ENCODE results near the gene RUSC1. TPM values are rescaled to one million over a fixed set of nuclear protein-coding genes. Genes with fewer than 3 reads are reported as not detected.
"Not testable (repeated sequence)": the region's sequence is repeated elsewhere in the genome, so short reads cannot be mapped to it uniquely, and the experiment has no call there.

Gene RUSC1
- total RNA-seq, 1 experiment from 2014 or later, result 93.8 TPM

- H3K4me3 ChIP-seq (ENCODE audit: insufficient read depth, low read depth, low read length), result peak overlapping the region; percentile 98
- peaks cover 14% of the 10 kb centered on the region for H3K27me3 ChIP-seq (ENCODE audit: control insufficient read depth, insufficient read depth, low read length)
- peak; percentile 95 for DNase-seq
These were observed 4.3 kb downstream of the RUSC1 start for GRCh38 chr1:155324717-155325602.

GRCh38 chr1:155325603-155325893 is 4.9 kb downstream of the RUSC1 start:
- no peak for DNase-seq
- peak overlapping the region; percentile 98 for H3K4me3 ChIP-seq (ENCODE audit: insufficient read depth, low read depth, low read length)
- H3K36me3 ChIP-seq (replicated peaks; ENCODE audit: control insufficient read depth, insufficient read depth, low read length), result peaks cover 9% of the 10 kb centered on the region
- H3K27me3 ChIP-seq (ENCODE audit: control insufficient read depth, insufficient read depth, low read length), result peaks cover 14% of the 10 kb centered on the region

More at GRCh38 chr1:155324717-155325602, 4.3 kb downstream of the RUSC1 start:
- H3K36me3 ChIP-seq (replicated peaks; ENCODE audit: control insufficient read depth, insufficient read depth, low read length), result peaks cover 6% of the 10 kb centered on the region

- DNase-seq, result no peak
- Histone ChIP-seq H3K4me3 (ENCODE audit: insufficient read depth, low read depth, low read length) (no peak overlapping the region), H3K36me3 (replicated peaks; ENCODE audit: control insufficient read depth, insufficient read depth, low read length) (peaks cover 9% of the 10 kb centered on the region), H3K27me3 (ENCODE audit: control insufficient read depth, insufficient read depth, low read length) (peaks cover 12% of the 10 kb centered on the region)
These were observed 5.4 kb downstream of the RUSC1 start for GRCh38 chr1:155326020-155326526.

- DNase-seq, result no peak
- Histone ChIP-seq H3K27me3 (ENCODE audit: control insufficient read depth, insufficient read depth, low read length) (peaks cover 9% of the 10 kb centered on the region), H3K4me3 (ENCODE audit: insufficient read depth, low read depth, low read length) (no peak overlapping the region), H3K36me3 (replicated peaks; ENCODE audit: control insufficient read depth, insufficient read depth, low read length) (peaks cover 9% of the 10 kb centered on the region)
These were observed 5.9 kb downstream of the RUSC1 start for GRCh38 chr1:155326631-155327037.

- H3K27me3 ChIP-seq (ENCODE audit: control insufficient read depth, insufficient read depth, low read length), result no peaks in the 10 kb centered on the region
- DNase-seq, result no peak
- H3K4me3 ChIP-seq (ENCODE audit: insufficient read depth, low read depth, low read length), result no peak overlapping the region
- H3K36me3 ChIP-seq (replicated peaks; ENCODE audit: control insufficient read depth, insufficient read depth, low read length), result peaks cover 9% of the 10 kb centered on the region
These were observed 7.3 kb downstream of the RUSC1 start for GRCh38 chr1:155327981-155328380.

- not testable (repeated sequence) for DNase-seq; H3K27me3 ChIP-seq (ENCODE audit: control insufficient read depth, insufficient read depth, low read length); H3K36me3 ChIP-seq (replicated peaks; ENCODE audit: control insufficient read depth, insufficient read depth, low read length)
These were observed 8.2 kb downstream of the RUSC1 start for GRCh38 chr1:155328856-155329255.

GRCh38 chr1:155329980-155330598 is 9.4 kb downstream of the RUSC1 start:
- H3K27me3 ChIP-seq (ENCODE audit: control insufficient read depth, insufficient read depth, low read length), result no peaks in the 10 kb centered on the region
- DNase-seq, result no peak
- no peak overlapping the region for H3K4me3 ChIP-seq (ENCODE audit: insufficient read depth, low read depth, low read length)
- H3K36me3 ChIP-seq (replicated peaks; ENCODE audit: control insufficient read depth, insufficient read depth, low read length), result peaks cover 10% of the 10 kb centered on the region

More at GRCh38 chr1:155328856-155329255, 8.2 kb downstream of the RUSC1 start:
- not testable (repeated sequence) for H3K4me3 ChIP-seq (ENCODE audit: insufficient read depth, low read depth, low read length)

- Histone ChIP-seq H3K4me3 (ENCODE audit: insufficient read depth, low read depth, low read length) (no peak overlapping the region), H3K36me3 (replicated peaks; ENCODE audit: control insufficient read depth, insufficient read depth, low read length) (peaks cover 13% of the 10 kb centered on the region), H3K27me3 (ENCODE audit: control insufficient read depth, insufficient read depth, low read length) (no peaks in the 10 kb centered on the region)
- no peak for DNase-seq
These were observed 14.3 kb downstream of the RUSC1 start for GRCh38 chr1:155334962-155335361.

- no peak overlapping the region for H3K4me3 ChIP-seq (ENCODE audit: insufficient read depth, low read depth, low read length)
- DNase-seq, result no peak
- H3K36me3 ChIP-seq (replicated peaks; ENCODE audit: control insufficient read depth, insufficient read depth, low read length), result peaks cover 23% of the 10 kb centered on the region
- H3K27me3 ChIP-seq (ENCODE audit: control insufficient read depth, insufficient read depth, low read length), result no peaks in the 10 kb centered on the region
These were observed 18.9 kb downstream of the RUSC1 start for GRCh38 chr1:155339515-155340097.

GRCh38 chr1:155342842-155343241 is 22.1 kb downstream of the RUSC1 start:
- Histone ChIP-seq H3K36me3 (replicated peaks; ENCODE audit: control insufficient read depth, insufficient read depth, low read length) (peaks cover 27% of the 10 kb centered on the region), H3K27me3 (ENCODE audit: control insufficient read depth, insufficient read depth, low read length) (no peaks in the 10 kb centered on the region)

GRCh38 chr1:155352631-155353030 is 31.9 kb downstream of the RUSC1 start:
- DNase-seq, result no peak
- Histone ChIP-seq H3K27me3 (ENCODE audit: control insufficient read depth, insufficient read depth, low read length) (no peaks in the 10 kb centered on the region), H3K4me3 (ENCODE audit: insufficient read depth, low read depth, low read length) (no peak overlapping the region), H3K36me3 (replicated peaks; ENCODE audit: control insufficient read depth, insufficient read depth, low read length) (peaks cover 3% of the 10 kb centered on the region)

More at GRCh38 chr1:155342842-155343241, 22.1 kb downstream of the RUSC1 start:
- H3K4me3 ChIP-seq (ENCODE audit: insufficient read depth, low read depth, low read length), result no peak overlapping the region
- no peak for DNase-seq

- Histone ChIP-seq H3K4me3 (ENCODE audit: insufficient read depth, low read depth, low read length) (no peak overlapping the region), H3K27me3 (ENCODE audit: control insufficient read depth, insufficient read depth, low read length) (no peaks in the 10 kb centered on the region), H3K36me3 (replicated peaks; ENCODE audit: control insufficient read depth, insufficient read depth, low read length) (peaks cover 3% of the 10 kb centered on the region)
- DNase-seq, result no peak
These were observed 39.4 kb downstream of the RUSC1 start for GRCh38 chr1:155360051-155360450.

GRCh38 chr1:155379180-155379579 is 58.5 kb downstream of the RUSC1 start:
- Histone ChIP-seq H3K27me3 (ENCODE audit: control insufficient read depth, insufficient read depth, low read length) (no peaks in the 10 kb centered on the region), H3K36me3 (replicated peaks; ENCODE audit: control insufficient read depth, insufficient read depth, low read length) (no peaks in the 10 kb centered on the region; the same call in 1 of the 2 replicates), H3K4me3 (ENCODE audit: insufficient read depth, low read depth, low read length) (no peak overlapping the region)
- DNase-seq, result no peak

GRCh38 chr1:155379631-155380090 is 59.0 kb downstream of the RUSC1 start:
- H3K27me3 ChIP-seq (ENCODE audit: control insufficient read depth, insufficient read depth, low read length), result no peaks in the 10 kb centered on the region

More at GRCh38 chr1:155379631-155380090, 59.0 kb downstream of the RUSC1 start:
- Histone ChIP-seq H3K36me3 (replicated peaks; ENCODE audit: control insufficient read depth, insufficient read depth, low read length) (no peaks in the 10 kb centered on the region; the same call in 1 of the 2 replicates), H3K4me3 (ENCODE audit: insufficient read depth, low read depth, low read length) (no peak overlapping the region)
- peak; percentile 40 for DNase-seq
